Rectal smooth muscle tissue (tissue), 1 donor: ENCODE measurements around the gene TMEM135.

Experiments
- H3K27ac ChIP-seq: one replicate; pipeline ENCODE4 v1.7.0; 2013; ENCODE audit warnings: low read depth, low read length, inconsistent platforms
- H3K27me3 ChIP-seq: one replicate; pipeline ENCODE4 v1.7.0; 2013; ENCODE audit warnings: low read length; ENCODE audit not compliant: control insufficient read depth, insufficient read depth
- H3K36me3 ChIP-seq: one replicate; pipeline ENCODE4 v1.7.0; 2013; ENCODE audit warnings: low read length; ENCODE audit not compliant: control insufficient read depth, insufficient read depth
- H3K4me1 ChIP-seq: one replicate; pipeline ENCODE4 v1.7.0; 2013; ENCODE audit warnings: low read length; ENCODE audit not compliant: control insufficient read depth, insufficient read depth
- H3K4me3 ChIP-seq: one replicate; pipeline ENCODE4 v1.7.0; 2013; ENCODE audit warnings: low read length
- H3K9ac ChIP-seq: one replicate; pipeline ENCODE4 v1.7.0; 2013; ENCODE audit warnings: low read length

TMEM135 gene

GRCh38 chr11:87317441-87317840, 279.7 kb downstream of the TMEM135 start:
- Histone ChIP-seq H3K27me3 (no peaks in the 10 kb centered on the region), H3K4me3 (no peak overlapping the region)

GRCh38 chr11:87320123-87320522, 282.4 kb downstream of the TMEM135 start:
- Histone ChIP-seq H3K4me1 (no peaks in the 10 kb centered on the region), H3K4me3 (no peak overlapping the region), H3K27me3 (no peaks in the 10 kb centered on the region), H3K9ac (no peak overlapping the region), H3K36me3 (peaks cover 2% of the 10 kb centered on the region), H3K27ac (no peak overlapping the region)

More at GRCh38 chr11:87317441-87317840, 279.7 kb downstream of the TMEM135 start:
- H3K9ac ChIP-seq = no peak overlapping the region
- no peak overlapping the region for H3K27ac ChIP-seq
- H3K36me3 ChIP-seq = no peaks in the 10 kb centered on the region
- no peaks in the 10 kb centered on the region for H3K4me1 ChIP-seq

GRCh38 chr11:87322568-87322967, 284.8 kb downstream of the TMEM135 start:
- H3K36me3 ChIP-seq = peaks cover 2% of the 10 kb centered on the region
- no peaks in the 10 kb centered on the region for H3K4me1 ChIP-seq
- H3K27ac ChIP-seq = no peak overlapping the region
- H3K9ac ChIP-seq = no peak overlapping the region
- H3K27me3 ChIP-seq = no peaks in the 10 kb centered on the region
- no peak overlapping the region for H3K4me3 ChIP-seq

- Histone ChIP-seq H3K36me3 (peaks cover 2% of the 10 kb centered on the region), H3K4me1 (no peaks in the 10 kb centered on the region), H3K9ac (no peak overlapping the region), H3K4me3 (no peak overlapping the region), H3K27ac (no peak overlapping the region), H3K27me3 (no peaks in the 10 kb centered on the region)
Observed at GRCh38 chr11:87323899-87324298, 286.2 kb downstream of the TMEM135 start.

- Histone ChIP-seq H3K27ac (no peak overlapping the region), H3K4me1 (no peaks in the 10 kb centered on the region), H3K9ac (no peak overlapping the region), H3K36me3 (peaks cover 2% of the 10 kb centered on the region), H3K27me3 (no peaks in the 10 kb centered on the region), H3K4me3 (no peak overlapping the region)
Observed at GRCh38 chr11:87324817-87325489, 287.2 kb downstream of the TMEM135 start.

GRCh38 chr11:87325490-87325872, 287.7 kb downstream of the TMEM135 start:
- no peaks in the 10 kb centered on the region for H3K27me3 ChIP-seq
- no peak overlapping the region for H3K4me3 ChIP-seq
- H3K36me3 ChIP-seq = peaks cover 2% of the 10 kb centered on the region
- H3K4me1 ChIP-seq = no peaks in the 10 kb centered on the region
- H3K27ac ChIP-seq = no peak overlapping the region
- H3K9ac ChIP-seq = no peak overlapping the region

- Histone ChIP-seq H3K4me3 (no peak overlapping the region), H3K27me3 (no peaks in the 10 kb centered on the region), H3K4me1 (no peaks in the 10 kb centered on the region), H3K36me3 (peaks cover 2% of the 10 kb centered on the region), H3K27ac (no peak overlapping the region), H3K9ac (no peak overlapping the region)
Observed at GRCh38 chr11:87326594-87326993, 288.9 kb downstream of the TMEM135 start.

- Histone ChIP-seq H3K9ac (no peak overlapping the region), H3K4me1 (no peaks in the 10 kb centered on the region), H3K36me3 (peaks cover 2% of the 10 kb centered on the region), H3K27ac (no peak overlapping the region), H3K4me3 (no peak overlapping the region), H3K27me3 (no peaks in the 10 kb centered on the region)
Observed at GRCh38 chr11:87329172-87329571, 291.4 kb downstream of the TMEM135 start.

GRCh38 chr11:87330187-87330601, 292.5 kb downstream of the TMEM135 start:
- H3K27ac ChIP-seq = no peak overlapping the region
- H3K36me3 ChIP-seq = no peaks in the 10 kb centered on the region
- no peaks in the 10 kb centered on the region for H3K4me1 ChIP-seq
- no peak overlapping the region for H3K9ac ChIP-seq
- H3K27me3 ChIP-seq = no peaks in the 10 kb centered on the region
- H3K4me3 ChIP-seq = no peak overlapping the region

GRCh38 chr11:87331273-87331672, 293.5 kb downstream of the TMEM135 start:
- Histone ChIP-seq H3K27me3 (no peaks in the 10 kb centered on the region), H3K4me1 (no peaks in the 10 kb centered on the region), H3K27ac (no peak overlapping the region), H3K4me3 (no peak overlapping the region), H3K36me3 (no peaks in the 10 kb centered on the region), H3K9ac (no peak overlapping the region)

- Histone ChIP-seq H3K27ac (no peak overlapping the region), H3K4me1 (no peaks in the 10 kb centered on the region), H3K27me3 (no peaks in the 10 kb centered on the region), H3K4me3 (no peak overlapping the region), H3K36me3 (no peaks in the 10 kb centered on the region), H3K9ac (no peak overlapping the region)
Observed at GRCh38 chr11:87338046-87338639, 300.4 kb downstream of the TMEM135 start.

- Histone ChIP-seq H3K4me1 (no peaks in the 10 kb centered on the region), H3K36me3 (no peaks in the 10 kb centered on the region), H3K27me3 (no peaks in the 10 kb centered on the region), H3K27ac (no peak overlapping the region), H3K9ac (no peak overlapping the region), H3K4me3 (no peak overlapping the region)
Observed at GRCh38 chr11:87339416-87339815, 301.7 kb downstream of the TMEM135 start.

- H3K4me1 ChIP-seq = peaks cover 6% of the 10 kb centered on the region
- H3K27ac ChIP-seq = no peak overlapping the region
- no peak overlapping the region for H3K4me3 ChIP-seq
- H3K27me3 ChIP-seq = no peaks in the 10 kb centered on the region
- no peak overlapping the region for H3K9ac ChIP-seq
- H3K36me3 ChIP-seq = no peaks in the 10 kb centered on the region
Observed at GRCh38 chr11:87347441-87347840, 309.7 kb downstream of the TMEM135 start.
